HG03139 (cell line): ENCODE measurements around the gene SCAF8.

ENCODE experiments used
- ATAC-seq: cut with Tn5 transposase; IDR thresholded peaks from one replicate; pipeline ENCODE4 v1.9.1; 2021; ENCODE audit not compliant: unreplicated experiment

The SCAF8 gene

GRCh38 chr6:154830771-154831170 lies 97.6 kb downstream of the SCAF8 start:
- ATAC-seq = no peak

DNA sequence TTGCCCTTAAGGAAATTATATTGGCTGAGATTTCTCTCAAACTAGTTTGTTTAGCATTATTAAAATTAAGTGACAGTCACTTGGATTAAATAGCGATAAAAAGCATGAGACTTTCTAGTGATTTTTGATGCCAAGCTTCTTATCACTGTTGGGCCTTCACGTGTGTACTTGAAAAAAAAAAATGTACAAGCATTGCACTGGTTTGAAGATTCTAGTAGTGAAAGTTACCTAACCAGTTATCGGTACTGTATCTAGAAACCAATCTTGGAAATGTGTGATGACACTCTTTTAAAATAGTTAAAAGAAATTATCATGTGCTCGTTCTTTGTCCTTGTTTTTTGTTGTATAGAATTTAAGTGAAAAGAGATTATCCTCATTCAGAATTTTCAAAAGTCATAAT lies 102.1 kb downstream of the SCAF8 start:
- no peak for ATAC-seq

DNA sequence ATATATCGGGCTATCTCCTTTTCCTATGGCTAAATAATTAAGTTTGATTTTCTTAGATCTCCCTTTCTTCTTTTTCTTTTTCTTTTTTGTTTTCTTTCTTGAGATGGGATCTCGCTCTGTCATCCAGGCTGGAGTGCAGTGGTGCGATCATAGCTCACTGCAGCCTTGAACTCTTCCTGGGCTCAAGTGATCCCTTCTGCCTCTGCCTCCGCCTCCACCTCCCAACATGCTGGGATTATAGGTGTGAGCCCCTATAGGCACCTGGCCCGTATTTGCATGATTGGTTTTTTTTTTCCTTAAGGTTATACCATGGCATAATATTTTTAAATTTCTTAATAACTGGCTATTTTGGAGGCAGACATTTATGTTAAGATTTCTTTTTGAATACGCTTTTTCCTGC lies 106.3 kb downstream of the SCAF8 start:
- no peak for ATAC-seq

DNA sequence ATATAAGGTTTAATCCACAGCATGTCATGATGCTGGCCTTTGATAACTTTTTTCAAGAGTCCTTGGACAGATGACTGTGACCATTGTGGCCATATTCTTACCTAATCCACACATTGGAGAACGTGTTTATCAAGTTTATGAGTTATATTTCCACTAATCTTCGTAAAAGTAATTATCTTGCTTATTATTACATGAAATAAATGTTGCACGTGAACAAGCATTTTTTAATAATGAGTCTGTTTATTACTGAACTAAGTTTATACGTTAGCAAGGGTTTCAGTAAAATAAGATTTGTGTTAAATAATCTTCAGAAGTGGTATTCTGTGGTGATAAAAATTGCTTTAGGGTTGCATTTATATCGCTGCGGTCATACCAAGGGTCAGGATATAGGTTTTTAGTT lies 107.1 kb downstream of the SCAF8 start:
- no peak for ATAC-seq

DNA sequence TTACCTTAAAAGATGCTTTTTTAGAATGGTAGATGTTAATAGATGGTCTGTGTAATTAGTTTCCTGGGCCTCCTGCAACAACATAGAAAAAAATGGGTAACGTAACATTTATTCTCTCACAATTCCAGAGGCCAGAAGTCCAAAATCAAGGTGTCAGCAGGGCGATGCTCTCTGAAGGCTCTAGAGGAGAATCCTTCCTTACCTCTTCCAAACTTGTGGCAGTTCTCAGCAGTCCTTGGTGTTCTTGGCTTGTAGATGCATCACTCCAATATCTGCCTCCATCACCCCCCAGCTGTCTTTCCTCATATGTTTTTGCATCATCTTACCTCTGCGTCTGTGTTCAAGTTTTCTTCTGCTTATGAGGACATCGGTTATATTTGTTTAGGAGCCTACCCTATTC lies 107.9 kb downstream of the SCAF8 start:
- no peak for ATAC-seq

DNA sequence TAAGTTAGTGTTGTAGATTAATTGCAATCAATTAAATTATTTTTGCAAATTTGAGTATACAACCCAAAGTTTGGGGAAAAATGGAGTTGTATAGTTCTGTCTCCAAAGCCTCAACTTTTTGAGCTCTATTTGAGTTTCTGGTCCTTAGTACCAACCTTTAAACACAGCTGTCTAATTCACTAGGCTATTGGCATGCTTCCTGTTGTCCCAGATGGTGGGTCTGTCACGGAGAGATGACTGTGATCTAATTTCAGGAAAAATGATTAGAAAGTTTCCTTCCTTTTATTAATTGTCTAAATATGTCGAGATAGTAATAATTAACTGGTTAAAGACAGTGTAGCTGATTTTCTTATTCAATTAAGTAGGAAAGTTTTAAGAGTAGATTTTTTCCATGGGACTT lies 109.6 kb downstream of the SCAF8 start:
- ATAC-seq = no peak

DNA sequence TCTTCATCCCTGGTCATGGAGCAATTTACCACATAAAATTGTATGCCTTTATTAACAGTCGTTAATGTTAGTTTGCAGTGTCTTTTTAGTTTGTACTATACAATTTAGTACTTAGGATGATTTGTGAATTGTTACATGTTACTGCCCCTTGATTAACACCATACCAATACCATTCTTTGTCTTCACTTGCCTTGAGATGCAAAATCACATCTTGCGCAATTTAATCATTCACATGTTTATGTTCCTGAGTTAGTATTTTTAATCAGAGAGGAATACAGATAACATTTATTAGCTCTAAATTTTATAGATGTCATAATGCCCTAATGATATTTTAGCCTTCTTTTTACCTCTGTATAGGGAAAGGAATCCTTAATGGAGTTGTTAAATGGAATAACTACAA lies 114.1 kb downstream of the SCAF8 start:
- ATAC-seq = no peak

DNA sequence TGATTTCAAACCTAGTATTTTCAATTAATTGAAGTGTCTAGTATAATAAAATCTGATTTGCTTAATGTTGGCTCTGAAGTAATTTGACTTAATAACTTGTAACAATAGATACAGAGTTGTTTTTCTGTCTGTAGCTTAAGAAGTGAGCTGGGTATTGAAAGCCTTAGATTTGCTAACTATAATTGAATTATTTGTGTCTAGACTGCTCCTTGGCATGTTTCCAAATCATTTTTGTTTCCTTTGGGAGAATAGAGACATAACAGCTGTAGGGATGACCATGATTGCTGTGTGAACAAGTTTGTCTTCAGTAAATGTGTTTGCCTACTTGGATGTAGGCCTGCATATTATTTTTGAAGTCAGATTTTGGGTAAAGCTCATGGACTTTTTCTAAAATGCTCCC lies 115.4 kb downstream of the SCAF8 start:
- ATAC-seq = no peak

DNA sequence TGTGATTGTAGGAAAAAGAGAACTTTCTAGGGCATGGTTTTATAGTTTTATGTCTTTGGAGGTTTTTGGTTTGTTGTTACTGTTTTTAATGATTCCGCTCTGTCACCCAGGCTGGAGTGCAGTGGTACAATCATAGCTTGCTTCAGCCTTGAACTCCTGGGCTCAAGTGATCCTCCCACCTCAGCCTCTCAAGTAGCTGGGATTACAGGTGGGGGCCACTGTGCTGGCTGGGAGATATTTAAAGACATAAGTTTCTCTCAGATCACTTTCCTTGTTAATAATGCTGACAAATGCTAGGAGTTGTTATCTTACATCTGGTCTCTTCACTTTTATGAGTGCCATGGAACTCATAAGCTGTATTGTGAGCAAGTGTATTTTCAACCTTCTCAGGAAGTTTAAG lies 116.3 kb downstream of the SCAF8 start:
- no peak for ATAC-seq

DNA sequence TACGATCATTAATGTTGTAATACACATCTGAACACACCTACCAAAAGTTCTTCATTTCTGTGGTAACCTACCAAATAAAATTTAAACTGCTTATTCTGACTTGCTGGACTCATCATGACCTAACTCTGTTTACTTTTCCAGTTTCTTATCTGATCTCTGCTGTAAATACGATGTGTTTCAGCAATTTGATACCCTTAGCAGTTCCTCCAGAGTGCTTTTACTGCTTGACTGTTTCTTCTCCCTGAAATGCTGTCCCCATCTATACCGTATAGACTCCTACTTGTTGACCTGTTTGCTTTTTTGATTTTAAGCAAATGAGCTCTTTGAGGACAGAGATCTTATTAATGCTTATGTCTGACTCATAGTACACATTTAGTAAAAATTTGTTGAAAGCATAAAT lies 119.5 kb downstream of the SCAF8 start:
- ATAC-seq = no peak

DNA sequence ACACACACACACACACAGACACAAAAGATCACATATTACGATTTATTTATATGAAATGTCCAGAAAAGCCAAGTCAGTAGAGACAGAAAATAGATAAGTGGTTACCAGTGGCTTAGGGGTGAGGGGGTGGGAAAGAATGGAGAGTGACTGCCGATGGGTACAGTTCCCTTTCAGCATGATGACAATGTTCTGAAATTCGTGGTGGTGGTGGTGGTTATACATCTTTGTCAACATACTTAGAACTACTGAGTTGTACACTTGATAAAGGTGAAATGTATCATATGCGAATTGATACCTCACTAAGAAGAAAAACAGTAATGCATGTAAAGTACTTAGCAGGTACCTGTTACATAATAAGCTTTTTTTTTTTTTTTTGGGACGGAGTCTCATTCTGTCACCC lies 124.3 kb downstream of the SCAF8 start:
- ATAC-seq = no peak

GRCh38 chr6:154861825-154862224 lies 128.6 kb downstream of the SCAF8 start:
- ATAC-seq = no peak

DNA sequence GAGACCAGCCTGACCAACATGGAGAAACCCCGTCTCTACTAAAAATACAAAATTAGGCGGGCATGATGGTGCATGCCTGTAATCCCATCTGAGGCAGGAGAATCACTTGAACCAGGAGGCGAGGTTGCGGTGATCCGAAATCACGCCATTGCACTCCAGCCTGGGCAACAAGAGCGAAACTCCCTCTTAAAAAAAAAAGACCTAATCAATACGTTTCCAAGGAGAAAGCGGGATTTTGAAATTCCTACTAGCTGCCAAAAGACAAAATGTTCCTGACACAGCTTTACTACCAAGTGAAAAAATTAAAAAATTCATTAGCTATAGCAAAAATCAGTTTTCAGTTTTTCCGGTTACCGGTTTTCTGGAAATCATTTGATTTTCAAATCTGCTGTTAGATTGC lies 129.3 kb downstream of the SCAF8 start:
- ATAC-seq = no peak

GRCh38 chr6:154864066-154864430 lies 130.8 kb downstream of the SCAF8 start:
- ATAC-seq = no peak

DNA sequence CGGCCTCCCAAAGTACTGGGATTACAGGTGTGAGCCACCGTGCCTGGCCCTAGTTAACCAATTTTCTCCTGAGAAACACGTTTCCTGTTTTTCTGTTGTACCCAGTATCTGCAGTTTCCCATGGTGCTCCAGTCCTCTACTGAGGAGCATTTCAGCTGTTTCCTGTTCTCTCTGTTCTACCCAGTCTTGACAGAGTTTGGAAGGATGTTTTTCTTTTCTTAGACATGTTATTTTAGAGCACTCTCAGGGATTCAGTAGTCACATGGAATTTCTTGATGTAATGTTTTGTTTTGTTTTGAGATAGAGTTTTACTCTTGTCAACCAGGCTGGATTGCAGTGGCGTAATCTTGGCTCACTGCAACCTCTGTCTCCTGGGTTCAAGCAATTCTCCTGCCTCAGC lies 132.1 kb downstream of the SCAF8 start:
- no peak for ATAC-seq

DNA sequence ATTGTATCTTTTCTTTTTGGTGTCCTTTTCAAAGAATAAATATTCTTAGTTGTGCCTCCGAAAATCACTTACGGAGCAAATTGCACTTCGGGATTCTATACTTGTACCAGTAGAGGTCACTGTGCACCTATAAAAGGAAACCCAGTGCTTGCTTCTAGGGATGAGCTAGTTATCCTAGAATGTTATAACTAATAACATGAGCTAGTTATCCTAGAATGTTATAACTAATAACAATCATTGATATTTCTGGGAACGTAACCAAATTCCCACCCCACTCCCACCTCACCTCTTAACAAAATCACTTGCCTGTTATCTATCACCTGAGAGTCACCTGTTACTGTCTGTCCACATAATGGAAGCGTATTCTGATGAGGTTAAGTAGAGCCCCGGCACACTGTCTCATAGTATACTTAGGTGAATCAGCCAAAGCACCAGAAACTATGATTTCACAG lies 135.0 kb downstream of the SCAF8 start:
- no peak for ATAC-seq

DNA sequence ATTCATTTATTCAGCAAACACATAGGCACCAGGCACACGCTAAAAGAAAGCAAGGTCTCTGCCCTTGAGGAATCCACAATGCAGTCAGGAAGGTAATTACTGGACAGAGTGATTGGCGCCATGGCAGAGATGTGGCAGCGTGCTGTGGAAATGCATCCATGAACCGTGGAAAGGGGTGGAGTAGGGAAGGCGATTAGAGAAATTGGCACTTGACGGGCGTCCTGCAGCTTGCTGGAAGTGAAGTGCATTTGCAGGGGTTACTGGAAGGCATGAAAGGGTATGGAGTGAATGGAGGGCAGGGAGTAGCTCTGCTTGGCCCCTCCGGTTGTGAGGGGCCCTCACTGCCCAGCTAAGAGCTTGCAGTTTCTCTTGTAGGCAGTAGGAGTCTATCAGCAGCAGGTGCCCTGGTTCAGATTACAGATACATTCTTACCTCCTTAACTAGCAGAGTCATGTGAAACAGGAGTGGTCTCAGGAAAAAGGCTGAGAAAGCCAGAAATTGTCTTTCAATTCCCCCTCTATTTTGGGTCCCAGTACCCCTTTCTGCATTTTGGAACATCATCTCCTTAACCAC lies 139.4 kb downstream of the SCAF8 start:
- no peak for ATAC-seq

DNA sequence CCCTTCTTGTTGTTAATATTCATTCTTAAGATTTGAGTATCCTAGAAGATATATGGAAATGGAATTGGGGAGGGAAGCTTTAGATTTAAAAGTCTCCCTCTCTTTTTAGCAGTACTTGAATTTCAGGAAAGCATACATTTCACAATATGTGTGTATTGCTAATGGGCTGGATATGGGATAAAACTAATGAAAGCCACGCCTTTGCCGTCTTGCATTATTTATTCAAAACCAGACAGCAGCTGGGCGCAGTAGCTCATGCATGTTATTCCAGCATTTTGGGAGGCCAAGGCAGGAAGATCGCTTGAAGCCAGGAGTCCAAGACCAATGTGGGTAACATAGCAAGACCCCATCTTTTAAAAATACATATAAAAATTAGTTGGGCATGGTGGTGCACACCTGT lies 140.3 kb downstream of the SCAF8 start:
- no peak for ATAC-seq

GRCh38 chr6:154874773-154875592 lies 141.8 kb downstream of the SCAF8 start:
- ATAC-seq = no peak

DNA sequence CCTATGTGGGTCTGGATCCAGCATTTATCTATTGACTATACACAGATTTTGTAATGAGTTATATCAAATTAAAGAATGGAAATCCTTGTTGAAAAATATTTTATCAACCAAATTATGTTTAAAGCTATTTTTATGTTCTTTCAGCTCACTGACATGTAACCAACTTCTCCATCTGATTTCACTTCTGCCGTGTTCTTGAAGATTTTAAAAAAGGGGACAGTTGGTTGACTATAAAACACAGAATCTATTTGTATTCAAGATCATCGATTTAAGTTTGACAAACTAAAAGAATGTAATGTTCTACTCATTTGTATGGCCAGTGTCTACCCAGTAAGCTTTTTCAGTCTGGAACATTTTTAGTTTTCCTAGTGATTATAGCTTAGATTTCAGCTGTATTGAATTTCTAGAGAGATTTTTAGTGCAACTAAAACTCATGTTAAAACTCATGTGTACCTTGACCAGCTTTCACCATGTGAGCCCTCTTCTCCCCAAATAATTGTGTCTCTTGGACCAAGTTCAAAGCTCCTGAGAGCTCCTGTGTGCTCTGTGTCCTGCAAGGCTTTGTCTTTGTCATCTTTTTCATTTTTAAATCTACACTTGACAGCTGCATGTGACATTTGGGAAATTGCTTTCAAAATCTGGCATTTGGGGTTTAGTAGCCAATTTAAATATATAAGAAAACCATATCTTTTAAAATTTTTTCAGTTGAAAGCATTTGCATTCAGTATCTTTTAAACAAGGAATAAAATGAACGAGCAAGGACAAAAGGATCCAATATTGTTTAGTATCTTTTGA lies 143.5 kb downstream of the SCAF8 start:
- ATAC-seq = no peak

DNA sequence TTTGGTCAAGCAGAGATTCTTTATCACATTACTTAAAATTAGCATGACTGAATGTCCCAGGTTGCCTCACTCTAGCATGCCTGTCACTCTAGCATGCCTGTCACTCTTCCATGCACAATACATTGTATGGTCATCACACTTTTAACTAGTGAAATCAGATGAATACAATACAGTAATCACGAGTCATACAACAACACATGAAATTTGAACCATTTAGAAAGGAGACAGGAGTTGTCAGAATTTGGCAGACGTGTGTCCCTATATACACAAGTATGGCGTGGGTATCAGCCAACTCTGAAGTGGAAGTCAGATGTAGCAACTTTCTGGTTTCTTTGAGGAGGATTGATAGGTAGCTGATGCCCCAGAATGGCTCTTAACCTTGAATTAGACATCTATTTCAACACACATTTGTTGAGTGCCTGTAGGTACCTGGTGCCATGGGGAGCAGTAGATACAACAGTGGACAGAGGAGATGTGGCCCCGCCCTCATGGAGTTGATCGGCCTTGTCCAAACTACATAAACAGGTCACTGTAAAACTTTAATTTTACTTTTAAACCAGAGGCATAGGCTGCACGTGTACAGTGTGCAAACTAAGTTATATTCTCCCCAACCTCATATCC lies 145.8 kb downstream of the SCAF8 start:
- no peak for ATAC-seq

- ATAC-seq = no peak
Measured at GRCh38 chr6:154882107-154882506, 148.9 kb downstream of the SCAF8 start.
